ENCODE measurements around the gene GPR176.

Gene GPR176

GRCh38 chr15:39835550-39835949, 84.5 kb downstream of the GPR176 start:
- no peak overlapping the region for H3K4me3 ChIP-seq (replicated peaks; ENCODE audit: low read depth, low read length)
- DNase-seq (ENCODE audit: extremely low read depth, insufficient read length) = no peak
- no peak for TF ChIP-seq CTCF (IDR thresholded peaks at IDR 0.05; ENCODE audit: insufficient read depth, low read length, poor library complexity, severe bottlenecking)
- no peaks in the 10 kb centered on the region for H3K36me3 ChIP-seq (ENCODE audit: control insufficient read depth, insufficient read depth, low read length)
- H3K27me3 ChIP-seq (replicated peaks; ENCODE audit: control insufficient read depth, insufficient read depth, low read length) = no peaks in the 10 kb centered on the region

- Histone ChIP-seq H3K36me3 (ENCODE audit: control insufficient read depth, insufficient read depth, low read length) (no peaks in the 10 kb centered on the region), H3K4me3 (replicated peaks; ENCODE audit: low read depth, low read length) (no peak overlapping the region), H3K27me3 (replicated peaks; ENCODE audit: control insufficient read depth, insufficient read depth, low read length) (no peaks in the 10 kb centered on the region)
- no peak for DNase-seq (ENCODE audit: extremely low read depth, insufficient read length)
- TF ChIP-seq CTCF (IDR thresholded peaks at IDR 0.05; ENCODE audit: insufficient read depth, low read length, poor library complexity, severe bottlenecking) = no peak
These were observed 85.8 kb downstream of the GPR176 start for GRCh38 chr15:39834256-39834655.

GRCh38 chr15:39833515-39833981, 86.5 kb downstream of the GPR176 start:
- Histone ChIP-seq H3K27me3 (replicated peaks; ENCODE audit: control insufficient read depth, insufficient read depth, low read length) (no peaks in the 10 kb centered on the region), H3K4me3 (replicated peaks; ENCODE audit: low read depth, low read length) (no peak overlapping the region), H3K36me3 (ENCODE audit: control insufficient read depth, insufficient read depth, low read length) (no peaks in the 10 kb centered on the region)
- DNase-seq (ENCODE audit: extremely low read depth, insufficient read length) = no peak
- no peak for TF ChIP-seq CTCF (IDR thresholded peaks at IDR 0.05; ENCODE audit: insufficient read depth, low read length, poor library complexity, severe bottlenecking)

DNA sequence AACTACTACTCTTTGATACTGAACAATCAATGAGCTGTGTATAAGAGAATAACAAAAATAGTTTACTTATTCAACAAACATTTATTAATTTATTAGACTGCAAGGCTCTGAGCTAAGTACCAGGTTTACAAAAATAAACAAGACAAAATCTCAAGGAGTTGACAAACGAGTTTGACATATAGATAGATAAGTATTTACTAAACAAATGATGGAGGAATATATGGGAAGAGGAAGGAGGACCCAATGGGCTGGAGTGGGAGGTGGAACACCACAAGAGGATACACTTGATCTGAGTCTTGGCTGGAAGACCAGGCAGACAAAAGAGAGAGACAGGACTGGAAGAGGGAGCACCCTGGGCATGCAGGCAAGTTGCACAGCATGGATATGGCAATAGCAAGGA, 89.9 kb downstream of the GPR176 start:
- TF ChIP-seq CTCF (IDR thresholded peaks at IDR 0.05; ENCODE audit: insufficient read depth, low read length, poor library complexity, severe bottlenecking) = no peak
- no peak overlapping the region for H3K4me3 ChIP-seq (replicated peaks; ENCODE audit: low read depth, low read length)
- H3K36me3 ChIP-seq (ENCODE audit: control insufficient read depth, insufficient read depth, low read length) = no peaks in the 10 kb centered on the region
- no peaks in the 10 kb centered on the region for H3K27me3 ChIP-seq (replicated peaks; ENCODE audit: control insufficient read depth, insufficient read depth, low read length)
- DNase-seq (ENCODE audit: extremely low read depth, insufficient read length) = no peak

DNA sequence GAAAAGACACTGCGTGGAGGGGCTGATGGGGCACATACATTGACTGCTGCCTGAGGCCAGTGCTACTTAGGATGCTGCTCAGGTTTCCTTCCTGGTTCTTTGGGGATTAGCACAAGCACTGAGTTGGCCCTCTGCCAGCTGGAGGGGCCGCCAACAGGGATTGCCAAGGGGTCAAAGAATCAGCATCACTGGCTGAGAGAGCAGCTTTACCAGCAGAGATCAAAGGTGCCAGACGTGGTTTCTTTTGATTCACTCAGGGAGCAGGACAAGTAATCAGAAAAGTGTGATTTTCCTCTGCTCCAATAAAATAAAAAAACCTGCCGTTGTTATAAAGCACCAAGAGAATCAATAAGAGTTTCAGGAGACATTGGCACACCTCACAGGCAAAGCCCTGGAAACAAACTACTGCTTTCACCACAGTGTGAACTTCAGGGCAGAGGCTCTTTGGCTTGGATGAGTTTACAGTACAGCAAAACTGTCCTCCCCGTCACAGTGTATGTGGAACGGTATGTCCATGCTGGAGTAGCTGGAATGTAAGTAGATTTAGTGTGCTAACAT, 91.6 kb downstream of the GPR176 start:
- DNase-seq (ENCODE audit: extremely low read depth, insufficient read length) = no peak
- Histone ChIP-seq H3K27me3 (replicated peaks; ENCODE audit: control insufficient read depth, insufficient read depth, low read length) (no peaks in the 10 kb centered on the region), H3K4me3 (replicated peaks; ENCODE audit: low read depth, low read length) (no peak overlapping the region), H3K36me3 (ENCODE audit: control insufficient read depth, insufficient read depth, low read length) (no peaks in the 10 kb centered on the region)
- TF ChIP-seq CTCF (IDR thresholded peaks at IDR 0.05; ENCODE audit: insufficient read depth, low read length, poor library complexity, severe bottlenecking) = no peak

GRCh38 chr15:39826975-39827374, 93.1 kb downstream of the GPR176 start:
- no peak overlapping the region for H3K4me3 ChIP-seq (replicated peaks; ENCODE audit: low read depth, low read length)
- no peaks in the 10 kb centered on the region for H3K36me3 ChIP-seq (ENCODE audit: control insufficient read depth, insufficient read depth, low read length)
- no peak for TF ChIP-seq CTCF (IDR thresholded peaks at IDR 0.05; ENCODE audit: insufficient read depth, low read length, poor library complexity, severe bottlenecking)
- DNase-seq (ENCODE audit: extremely low read depth, insufficient read length) = no peak
- no peaks in the 10 kb centered on the region for H3K27me3 ChIP-seq (replicated peaks; ENCODE audit: control insufficient read depth, insufficient read depth, low read length)

Measured in GM06990 (cell line).